CD1c-positive myeloid dendritic cell (primary cell): Measurements from ENCODE around the gene PXN.
"Not testable (repeated sequence)": the region's sequence is repeated elsewhere in the genome, so short reads cannot be mapped to it uniquely, and the experiment has no call there.

Experiments
- DNase-seq: peaks from one replicate; pipeline ENCODE4 v3.0.0-alpha.2; 2016; ENCODE audit errors: extremely low spot score

PXN gene

GRCh38 chr12:120225852-120226640 is 39.5 kb downstream of the PXN start:
- peak; percentile 67 for DNase-seq

DNA sequence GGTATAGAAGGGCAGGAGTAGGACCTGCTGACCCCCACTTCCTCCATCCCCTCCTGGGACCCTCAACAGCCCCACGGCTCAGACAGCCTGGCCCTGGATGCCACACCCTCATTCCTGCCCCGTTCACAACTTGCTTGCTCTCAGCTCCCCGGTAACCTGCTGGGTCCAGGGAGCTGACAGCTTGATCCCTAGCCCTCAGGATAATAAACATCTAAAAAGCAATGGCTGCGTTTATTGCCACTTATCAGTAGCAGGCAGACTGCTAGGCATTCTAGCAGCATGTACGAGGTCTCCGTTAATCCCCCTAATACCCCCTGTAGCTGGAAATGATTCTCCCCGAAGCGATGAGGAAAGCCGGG is 40.4 kb downstream of the PXN start:
- no peak for DNase-seq

DNA sequence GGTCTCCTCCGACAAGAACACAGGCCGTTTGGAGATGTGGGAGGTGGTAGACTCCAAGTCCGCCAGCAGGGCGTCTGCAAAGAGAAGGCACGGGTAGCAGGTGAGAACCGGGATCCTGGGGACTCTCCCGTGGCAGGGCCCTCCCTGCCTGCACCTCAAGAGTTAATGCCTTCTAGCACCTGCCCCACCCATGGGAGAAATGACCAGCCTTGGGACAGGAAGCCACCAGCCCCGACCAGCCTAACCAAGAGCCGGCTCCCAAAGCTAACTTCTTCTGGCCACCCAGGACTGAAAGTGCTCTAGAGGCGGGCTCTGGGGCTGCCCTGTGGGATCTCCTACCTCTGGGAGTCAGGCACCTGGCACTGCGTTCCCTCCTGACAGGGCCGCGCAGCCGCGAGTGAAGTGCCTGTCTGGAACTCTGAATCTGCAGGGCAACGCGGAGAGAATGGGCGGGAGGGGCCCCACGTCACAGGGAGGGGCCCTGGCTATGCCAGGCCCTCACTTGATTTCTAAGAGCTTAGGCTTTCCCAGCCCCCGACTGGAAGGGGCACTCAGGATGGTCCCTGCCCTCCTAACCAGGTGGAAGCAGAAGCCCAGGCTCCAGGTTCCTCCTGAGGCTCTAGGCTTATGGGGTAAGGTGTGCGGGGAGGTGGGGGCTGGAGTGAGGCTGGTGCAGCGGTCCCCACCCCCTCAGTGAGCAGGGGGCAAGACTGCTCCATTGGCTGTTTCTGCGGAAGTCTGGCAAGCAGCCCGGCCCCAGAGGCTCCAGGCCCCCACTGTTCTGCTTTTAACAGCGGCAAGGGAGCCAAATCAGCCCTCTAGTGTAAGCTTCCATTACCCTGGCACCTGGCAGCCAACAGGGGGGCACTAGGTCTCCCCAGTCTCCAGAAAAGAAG is 41.0 kb downstream of the PXN start:
- peak; percentile 65 for DNase-seq

- no peak for DNase-seq
Measured at GRCh38 chr12:120223458-120224303, 41.8 kb downstream of the PXN start.

- no peak for DNase-seq
Measured at GRCh38 chr12:120222288-120222832, 43.2 kb downstream of the PXN start.

DNA sequence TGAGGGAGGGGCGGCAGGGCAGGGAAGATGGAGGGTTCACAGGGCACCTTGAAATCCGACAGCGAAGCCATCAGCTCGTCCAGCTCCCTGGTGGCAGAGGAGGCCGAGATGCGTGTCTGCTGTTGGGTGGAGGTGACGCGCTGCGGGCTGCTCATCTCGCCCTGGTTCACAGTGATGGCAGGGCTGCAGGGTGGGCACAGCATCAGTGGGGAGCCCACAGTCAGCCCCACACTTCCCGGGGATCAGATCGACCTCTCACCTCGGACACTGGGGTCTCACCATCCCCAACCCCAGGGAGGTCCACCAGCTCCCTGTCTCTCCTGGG is 44.0 kb downstream of the PXN start:
- no peak for DNase-seq

DNA sequence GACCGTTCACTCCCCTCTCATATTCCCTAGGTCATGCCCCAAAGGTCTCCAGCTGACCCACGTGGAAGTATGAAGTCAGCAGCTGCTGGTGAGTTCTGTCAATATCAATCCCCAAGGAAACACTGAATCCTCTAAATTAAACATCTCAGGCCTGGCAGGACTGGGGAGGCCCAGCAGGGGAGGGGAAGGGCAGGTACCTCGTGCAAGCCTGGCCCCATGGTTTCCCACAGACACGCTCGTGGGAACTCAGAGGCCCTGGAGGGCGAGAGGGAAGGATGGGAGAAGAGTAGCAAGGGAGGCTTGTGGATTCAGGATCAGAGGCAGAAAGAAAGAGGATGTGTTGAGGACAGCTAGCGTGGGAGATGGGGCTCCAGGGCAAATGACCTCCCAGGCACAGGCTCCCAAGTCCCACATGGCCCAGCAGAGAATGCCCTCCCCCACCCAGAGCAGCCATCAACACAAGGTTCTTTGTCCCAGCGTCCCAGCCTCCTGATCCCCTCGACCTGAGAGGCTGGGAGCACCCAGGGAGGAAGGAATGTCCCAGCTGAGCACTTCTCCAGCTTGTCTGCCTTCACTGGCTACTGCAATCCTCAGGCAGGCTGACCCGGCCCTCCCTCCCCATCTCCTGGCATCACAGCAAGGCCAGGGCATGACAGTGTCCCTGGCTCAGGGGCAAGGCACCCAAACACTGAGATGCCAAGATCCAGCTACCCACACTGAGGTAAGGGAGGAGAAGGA is 44.5 kb downstream of the PXN start:
- DNase-seq = no peak

GRCh38 chr12:120218680-120219606 is 46.6 kb downstream of the PXN start:
- no peak for DNase-seq

DNA sequence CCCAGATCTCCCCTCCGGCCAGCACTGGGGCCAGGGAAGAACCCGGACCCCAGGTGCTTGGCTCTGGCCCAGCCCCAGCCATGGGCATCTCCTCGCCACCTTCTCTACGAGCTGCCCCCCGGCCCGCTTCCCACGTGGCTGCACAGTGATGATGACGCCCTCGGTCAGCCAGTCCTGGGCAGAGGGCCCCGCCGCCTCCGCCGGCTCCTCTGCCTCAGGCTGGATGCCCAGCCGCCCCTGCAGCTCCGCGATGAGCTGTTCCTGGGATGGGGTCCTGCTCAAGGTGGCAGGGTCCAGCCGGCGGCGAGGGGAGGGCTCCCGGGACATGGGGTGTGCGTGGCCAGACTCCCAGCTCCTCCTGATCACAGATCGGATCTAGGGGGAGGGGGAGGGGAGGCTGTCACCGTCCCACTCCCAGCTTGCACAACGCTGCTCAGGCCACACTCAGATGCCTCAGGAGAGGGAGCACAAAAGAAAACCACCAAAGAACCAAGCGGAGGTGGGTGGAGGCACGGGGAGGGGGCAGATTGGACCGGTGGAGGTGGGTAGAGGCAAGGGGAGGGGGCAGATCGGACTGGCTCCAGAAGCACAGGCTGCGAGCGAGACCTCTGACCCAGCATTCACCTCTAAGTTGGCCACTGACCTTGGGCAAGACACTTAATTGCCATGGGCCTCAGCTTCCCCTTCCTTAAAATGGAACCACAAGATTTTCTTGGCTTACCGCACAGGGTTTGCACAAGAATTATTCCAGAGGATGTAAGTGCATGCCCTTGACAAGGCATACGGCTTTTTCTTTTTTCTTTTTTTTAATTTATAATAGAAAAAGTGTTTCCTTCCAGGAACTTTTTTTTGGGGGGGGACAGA is 48.6 kb downstream of the PXN start:
- no peak for DNase-seq

GRCh38 chr12:120215766-120216735 is 49.5 kb downstream of the PXN start:
- no peak for DNase-seq

DNA sequence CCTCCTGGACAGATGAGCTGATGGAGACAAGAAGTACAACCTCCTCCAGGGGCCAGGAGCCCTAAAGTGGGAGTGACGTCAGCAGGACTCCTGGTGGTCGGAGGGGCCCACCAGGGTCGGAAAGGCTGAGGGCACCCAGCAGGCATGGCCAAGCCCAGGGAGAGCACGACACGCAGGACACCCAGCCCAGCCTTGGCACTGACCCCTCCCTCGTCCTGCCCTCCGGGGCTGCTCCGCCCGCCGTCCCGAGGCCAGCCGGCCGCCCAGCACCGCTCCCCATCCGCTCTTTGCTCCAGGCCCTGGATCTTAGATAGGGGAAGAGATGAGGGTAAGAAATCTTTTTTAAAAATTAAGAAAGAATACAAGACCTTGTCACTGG is 50.2 kb downstream of the PXN start:
- no peak for DNase-seq

DNA sequence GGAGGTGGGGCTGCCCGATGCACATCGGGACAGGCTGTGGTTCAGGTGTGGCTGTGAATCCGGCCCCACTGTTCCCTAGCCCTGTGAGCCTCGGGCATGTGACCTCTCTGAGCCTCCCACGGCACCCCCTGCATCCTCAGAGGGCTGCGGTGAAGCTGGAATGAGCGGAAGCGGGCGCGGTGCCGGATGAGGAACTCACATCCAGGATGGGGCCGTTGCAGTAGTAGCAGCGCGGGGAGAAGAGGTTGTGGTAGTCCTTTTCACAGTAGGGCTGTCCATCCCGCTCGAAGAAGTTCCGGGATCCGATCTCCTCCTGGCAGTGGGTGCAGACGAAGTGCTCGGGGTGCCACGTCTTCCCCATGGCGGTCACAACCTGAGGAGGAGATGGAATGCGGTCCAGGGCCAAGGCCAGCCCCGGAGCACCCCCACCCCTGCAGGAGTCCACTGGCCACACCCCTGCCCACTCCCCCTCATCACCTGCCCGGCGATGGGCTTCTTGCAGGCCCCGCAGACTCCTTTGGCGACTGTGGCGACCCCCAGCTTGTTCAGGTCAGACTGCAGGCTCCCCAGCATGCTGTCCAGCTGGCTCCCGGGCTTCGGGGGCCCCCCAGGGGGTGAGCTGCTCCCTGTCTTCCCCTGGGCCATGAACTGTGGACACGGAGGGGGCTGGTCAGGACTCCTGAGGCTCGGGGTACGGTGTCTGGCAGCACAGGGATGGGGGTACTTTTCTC is 50.7 kb downstream of the PXN start:
- no peak for DNase-seq

DNA sequence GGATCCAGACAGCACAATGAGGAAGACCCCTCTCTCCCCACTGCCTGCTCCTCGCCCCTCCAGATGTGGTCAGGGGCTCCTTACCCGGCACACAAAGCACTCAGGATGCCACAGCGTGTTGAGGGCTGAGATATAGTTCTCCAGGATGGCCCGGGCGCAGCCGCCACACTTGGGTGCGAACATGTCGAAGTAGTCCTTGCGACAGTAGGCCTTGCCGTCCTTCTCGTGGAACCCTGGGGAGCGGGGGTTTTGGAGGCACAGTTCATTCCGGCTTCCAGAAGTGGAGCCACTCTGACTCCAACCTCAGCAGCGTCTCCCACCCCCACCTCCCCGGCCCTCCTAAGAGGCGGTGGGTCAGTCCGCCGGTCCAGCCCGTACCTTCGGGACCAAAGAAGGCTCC is 51.8 kb downstream of the PXN start:
- DNase-seq = no peak

DNA sequence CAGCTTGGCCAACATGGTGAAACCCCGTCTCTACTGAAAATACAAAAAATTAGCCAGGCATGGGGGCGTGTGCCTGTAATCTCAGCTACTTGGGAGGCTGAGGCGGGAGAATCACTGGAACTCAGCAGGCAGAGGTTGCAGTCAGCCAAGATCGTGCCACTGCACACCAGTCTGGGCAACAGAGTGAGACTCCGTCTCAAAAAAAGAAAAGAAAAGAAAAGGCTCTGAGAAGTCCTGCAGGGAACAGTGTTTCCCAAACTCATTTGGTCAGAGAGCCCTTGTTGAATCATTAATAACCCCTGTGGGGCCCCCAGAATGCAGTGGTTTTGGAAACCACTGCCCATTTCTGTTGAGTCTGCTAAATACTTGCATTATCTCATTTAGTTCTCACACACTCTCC is 52.3 kb downstream of the PXN start:
- DNase-seq = not testable (repeated sequence)

DNA sequence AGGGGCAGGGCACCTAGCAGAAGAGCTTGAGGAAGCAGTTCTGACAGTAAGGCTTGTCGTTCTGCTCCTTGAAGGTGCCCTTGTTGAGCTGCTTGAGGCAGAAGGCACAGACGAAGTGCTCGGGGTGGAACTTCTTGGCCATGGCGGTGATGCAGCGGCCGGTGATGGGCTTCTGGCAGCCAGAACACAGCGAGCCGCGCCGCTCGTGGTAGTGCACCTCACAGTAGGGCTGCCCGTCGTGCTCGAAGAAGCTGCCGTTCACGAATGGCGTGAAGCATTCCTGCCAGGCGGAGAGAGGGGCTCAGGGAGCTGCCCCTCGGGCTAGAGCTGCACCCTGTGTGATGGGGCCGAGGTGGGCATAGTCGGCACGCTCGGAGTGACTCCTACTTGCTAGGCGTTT is 53.2 kb downstream of the PXN start:
- no peak for DNase-seq

- no peak for DNase-seq
Measured at GRCh38 chr12:120211904-120212283, 53.6 kb downstream of the PXN start.

GRCh38 chr12:120211243-120211903 is 54.2 kb downstream of the PXN start:
- no peak for DNase-seq
